A673 (cell line): ENCODE data around the gene EPHA10. TPM values are rescaled to one million over a fixed set of nuclear protein-coding genes. Genes with fewer than 3 reads are reported as not detected.

Experiments used
- BruUV-seq: library from RNA; stranded (reverse); fragments of 400-500 nt; replicated peaks from 2 replicates; lab custom pipeline; 2021; lab: Mats Ljungman, UMichigan
- CTCF ChIA-PET: fragments of 300-600 bp; sonication (Branson Sonifier 250); formaldehyde crosslinking; loops from one replicate; lab custom pipeline; 2022; ENCODE audit warnings: antibody characterized with exemption; lab: Charles Lee
- POLR2A ChIA-PET: fragments of 300-600 bp; sonication (Branson Sonifier 250); formaldehyde crosslinking; loops from one replicate; lab custom pipeline; 2022; ENCODE audit warnings: antibody characterized with exemption; ENCODE audit not compliant: low non-redundant PET; lab: Charles Lee
- DNase-seq: peaks from one replicate; pipeline ENCODE4 v3.0.0-alpha.2; 2015; ENCODE audit warnings: low spot score
- H3K27ac ChIP-seq: fragments of 200-600 bp; sonication (generic); 2 replicates; pipeline ENCODE4 v1.5.1; 2016; ENCODE audit warnings: mixed run types, low read depth, mild to moderate bottlenecking, mixed read lengths, antibody characterized with exemption, low read length; ENCODE audit not compliant: poor library complexity, severe bottlenecking
- H3K27me3 ChIP-seq: fragments of 200-600 bp; sonication (generic); replicated peaks from 2 replicates; pipeline ENCODE4 v1.6.1; 2017; ENCODE audit warnings: mixed run types, low read depth, mild to moderate bottlenecking, mixed read lengths, antibody characterized with exemption, low read length; ENCODE audit not compliant: insufficient read depth, poor library complexity
- H3K36me3 ChIP-seq: fragments of 200-600 bp; sonication (generic); 2 replicates; pipeline ENCODE4 v1.6.1; 2016; ENCODE audit warnings: mixed run types, mild to moderate bottlenecking, mixed read lengths, antibody characterized with exemption, low read length; ENCODE audit not compliant: insufficient read depth, poor library complexity, severe bottlenecking
- H3K4me1 ChIP-seq: fragments of 200-600 bp; sonication (generic); 2 replicates; pipeline ENCODE4 v1.6.1; 2017; ENCODE audit warnings: mixed run types, mild to moderate bottlenecking, mixed read lengths, antibody characterized with exemption, low read length; ENCODE audit not compliant: insufficient read depth, poor library complexity, severe bottlenecking
- H3K4me3 ChIP-seq: fragments of 200-600 bp; sonication (generic); 2 replicates; pipeline ENCODE4 v1.5.1; 2016; ENCODE audit warnings: low read depth, mixed run types, mild to moderate bottlenecking, mixed read lengths, low read length; ENCODE audit not compliant: poor library complexity, severe bottlenecking
- H3K9me3 ChIP-seq: fragments of 200-600 bp; sonication (generic); 2 replicates; pipeline ENCODE4 v1.6.1; 2016; ENCODE audit warnings: mixed run types, low read depth, mild to moderate bottlenecking, mixed read lengths, antibody characterized with exemption, low read length; ENCODE audit not compliant: poor library complexity, severe bottlenecking
- CTCF ChIP-seq: fragments of 300-800, 200-600 bp; sonication (generic); conservative IDR thresholded peaks from 2 replicates; pipeline ENCODE4 v1.5.1; 2017; ENCODE audit warnings: low read depth, mild to moderate bottlenecking, antibody characterized with exemption, low read length, moderate library complexity, mixed read lengths
- EZH2 ChIP-seq: fragments of 200-600 bp; sonication (generic); IDR thresholded peaks from 2 replicates; pipeline ENCODE4 v1.6.1; 2017; ENCODE audit warnings: borderline replicate concordance, low read depth, mild to moderate bottlenecking, mixed read lengths, antibody characterized with exemption, low read length; ENCODE audit not compliant: poor library complexity, severe bottlenecking
- intact Hi-C: fragments of 100-400 bp; cut with micrococcal nuclease; formaldehyde crosslinking; loops from one replicate; pipeline ENCODE4 v1.10.0; 2022; ENCODE audit not compliant: unreplicated experiment
- total RNA-seq: library from RNA; stranded (reverse); gene quantifications from 2 replicates; pipeline ENCODE4 v1.2.3, GENCODE V29; 2021

Gene EPHA10
- total RNA-seq, 1 experiment from 2014 or later: not detected

GRCh38 chr1:37717631-37718030 is 47.3 kb downstream of the EPHA10 start:
- intact Hi-C loops: no loop called here
- POLR2A ChIA-PET: no interaction called here
- no peaks in the 10 kb centered on the region for H3K27me3 ChIP-seq

GRCh38 chr1:37716321-37716720 is 48.6 kb downstream of the EPHA10 start:
- TF ChIP-seq CTCF (no peak), EZH2 (no peak)
- H3K4me1 ChIP-seq: no peaks in the 10 kb centered on the region
- H3K27ac ChIP-seq: no peak overlapping the region
- no peak overlapping the region for H3K4me3 ChIP-seq
- intact Hi-C loops: no loop called here
- no peaks in the 10 kb centered on the region for H3K9me3 ChIP-seq
- H3K36me3 ChIP-seq: peaks cover 6% of the 10 kb centered on the region
- no peaks in the 10 kb centered on the region for H3K27me3 ChIP-seq
- BruUV-seq: no TSS peak
- ChIA-PET POLR2A (no interaction called here), CTCF (no interaction called here)
- DNase-seq: no peak

More at GRCh38 chr1:37717631-37718030, 47.3 kb downstream of the EPHA10 start:
- H3K4me3 ChIP-seq: no peak overlapping the region
- no peaks in the 10 kb centered on the region for H3K36me3 ChIP-seq
- TF ChIP-seq EZH2 (no peak), CTCF (no peak)
- no peaks in the 10 kb centered on the region for H3K9me3 ChIP-seq
- no peak overlapping the region for H3K27ac ChIP-seq
- BruUV-seq: no TSS peak
- CTCF ChIA-PET: interaction anchor here (0.5 kb wide), 1 partner anchor 1379 kb away, joined by 5 read pairs; no protein-coding TSS in a partner anchor
- H3K4me1 ChIP-seq: no peaks in the 10 kb centered on the region
- no peak for DNase-seq

- intact Hi-C loops: no loop called here
- H3K9me3 ChIP-seq: no peaks in the 10 kb centered on the region
- BruUV-seq: no TSS peak
- no peak overlapping the region for H3K4me3 ChIP-seq
- no peaks in the 10 kb centered on the region for H3K27me3 ChIP-seq
- TF ChIP-seq EZH2: no peak
- TF ChIP-seq CTCF: no peak
- CTCF ChIA-PET: no interaction called here
- peaks cover 13% of the 10 kb centered on the region for H3K36me3 ChIP-seq
- POLR2A ChIA-PET: no interaction called here
- H3K4me1 ChIP-seq: no peaks in the 10 kb centered on the region
- H3K27ac ChIP-seq: no peak overlapping the region
- DNase-seq: no peak
These were observed 50.2 kb downstream of the EPHA10 start for GRCh38 chr1:37714689-37715088.
